NCI-H2196 treated with DMSO at 0.1 percent for 48 hours (cell line): ENCODE data around the gene ARHGDIG.

Experiments
- DNase-seq: peaks from one replicate; lab custom pipeline; 2025; ENCODE audit not compliant: unreplicated experiment; lab: John Stamatoyannopoulos, UW

Gene ARHGDIG

GRCh38 chr16:279531-279930 is 860 bp upstream of the ARHGDIG start:
- no peak for DNase-seq

DNA sequence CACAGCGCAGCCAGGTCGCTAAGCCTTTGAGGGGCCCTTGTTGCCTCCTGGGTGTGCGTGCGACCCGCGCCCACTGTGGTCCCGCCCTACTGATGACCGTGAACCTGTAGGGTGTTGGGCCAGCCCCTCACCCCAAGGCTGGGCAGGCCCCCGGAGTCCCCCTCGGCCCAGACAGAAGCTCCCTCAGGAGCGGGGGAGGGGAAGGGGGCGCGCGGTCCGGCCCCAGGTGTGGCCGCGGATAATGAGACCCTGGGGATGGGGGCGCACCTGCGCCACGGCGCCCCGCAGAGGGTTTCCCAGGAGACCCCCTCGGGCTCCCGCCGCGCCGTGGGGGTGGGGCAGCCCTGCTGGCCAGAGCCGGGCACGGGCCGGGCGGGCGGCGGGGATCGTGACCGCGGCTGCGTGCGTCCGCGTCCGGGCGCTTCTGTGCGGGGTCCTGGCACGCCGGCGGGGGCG is 358 bp upstream of the ARHGDIG start:
- no peak for DNase-seq

DNA sequence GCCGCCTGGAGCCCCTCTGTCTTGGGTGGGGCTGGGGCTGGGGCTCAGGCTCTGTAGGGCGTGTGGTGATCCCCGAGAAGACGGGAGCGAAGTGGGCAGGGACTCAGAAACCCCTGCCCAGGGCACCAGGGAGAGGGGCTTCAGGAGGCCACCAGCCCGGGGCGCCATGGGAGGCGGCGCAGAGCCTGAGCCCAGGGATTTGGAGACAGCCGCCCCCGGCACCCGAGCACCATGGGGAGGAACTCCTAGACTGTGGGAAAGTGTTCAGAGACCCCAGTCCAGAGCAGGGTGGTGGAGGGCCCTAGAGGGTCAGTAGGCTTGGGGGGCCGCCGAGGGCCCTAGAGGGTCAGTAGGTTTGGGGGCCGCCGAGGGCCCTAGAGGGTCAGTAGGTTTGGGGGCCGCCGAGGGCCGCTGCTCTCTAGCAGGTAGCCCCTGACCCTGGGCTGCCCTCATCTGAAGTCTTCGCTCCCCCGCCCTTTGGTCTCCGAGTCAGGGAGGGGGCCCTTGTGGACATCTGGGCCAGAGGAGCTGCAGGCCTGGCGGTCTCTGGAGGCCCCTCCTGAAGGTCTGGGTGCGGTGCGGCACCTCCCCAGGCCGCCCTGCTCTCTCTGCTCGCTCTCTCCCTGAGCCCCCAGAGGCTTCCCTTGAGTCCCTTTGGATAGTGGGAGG is 734 bp downstream of the ARHGDIG start:
- no peak for DNase-seq

- DNase-seq: no peak
Observed at GRCh38 chr16:281660-282255, 1.4 kb downstream of the ARHGDIG start.

- no peak for DNase-seq
Observed at GRCh38 chr16:282491-282890, 2.1 kb downstream of the ARHGDIG start.

DNA sequence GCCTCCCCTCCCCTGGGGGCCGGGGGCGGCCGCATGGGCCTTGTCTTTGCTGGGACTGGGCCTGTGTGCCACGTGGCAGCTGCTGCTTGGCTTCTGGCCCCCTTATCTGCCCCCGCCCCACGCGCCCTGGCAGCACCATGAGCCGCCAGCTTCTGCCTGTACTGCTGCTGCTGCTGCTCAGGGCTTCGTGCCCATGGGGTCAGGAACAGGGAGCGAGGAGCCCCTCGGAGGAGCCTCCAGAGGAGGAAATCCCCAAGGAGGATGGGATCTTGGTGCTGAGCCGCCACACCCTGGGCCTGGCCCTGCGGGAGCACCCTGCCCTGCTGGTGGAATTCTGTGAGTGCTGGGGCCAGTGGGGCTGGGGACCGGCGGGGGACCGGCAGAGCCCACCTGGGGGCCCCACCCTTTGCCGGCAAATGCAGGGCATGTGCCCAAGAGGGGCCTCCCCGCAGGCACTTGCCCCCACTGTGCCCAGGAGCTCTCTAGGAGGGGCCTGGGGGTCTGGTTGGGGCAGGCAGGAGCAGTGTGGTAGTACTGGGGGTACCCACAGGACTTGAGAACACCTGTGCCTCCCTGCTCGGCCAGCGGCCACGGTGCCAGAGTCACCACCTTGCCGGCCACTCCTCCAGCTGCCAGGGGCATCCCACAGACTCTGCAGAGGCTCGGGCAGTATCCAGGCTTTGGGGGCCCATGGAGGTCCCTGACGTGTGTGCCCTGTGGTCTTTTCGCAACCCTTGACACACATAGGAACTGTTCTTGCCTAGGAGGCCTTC is 2.8 kb downstream of the ARHGDIG start, which contains the start of gene PDIA2:
TSS of gene PDIA2 (plus strand) at position 132 of the 773 bp plus-strand sequence. CDS start at position 138, 6 bp downstream.
- no peak for DNase-seq

- no peak for DNase-seq
Observed at GRCh38 chr16:284204-285120, 4.1 kb downstream of the ARHGDIG start.

DNA sequence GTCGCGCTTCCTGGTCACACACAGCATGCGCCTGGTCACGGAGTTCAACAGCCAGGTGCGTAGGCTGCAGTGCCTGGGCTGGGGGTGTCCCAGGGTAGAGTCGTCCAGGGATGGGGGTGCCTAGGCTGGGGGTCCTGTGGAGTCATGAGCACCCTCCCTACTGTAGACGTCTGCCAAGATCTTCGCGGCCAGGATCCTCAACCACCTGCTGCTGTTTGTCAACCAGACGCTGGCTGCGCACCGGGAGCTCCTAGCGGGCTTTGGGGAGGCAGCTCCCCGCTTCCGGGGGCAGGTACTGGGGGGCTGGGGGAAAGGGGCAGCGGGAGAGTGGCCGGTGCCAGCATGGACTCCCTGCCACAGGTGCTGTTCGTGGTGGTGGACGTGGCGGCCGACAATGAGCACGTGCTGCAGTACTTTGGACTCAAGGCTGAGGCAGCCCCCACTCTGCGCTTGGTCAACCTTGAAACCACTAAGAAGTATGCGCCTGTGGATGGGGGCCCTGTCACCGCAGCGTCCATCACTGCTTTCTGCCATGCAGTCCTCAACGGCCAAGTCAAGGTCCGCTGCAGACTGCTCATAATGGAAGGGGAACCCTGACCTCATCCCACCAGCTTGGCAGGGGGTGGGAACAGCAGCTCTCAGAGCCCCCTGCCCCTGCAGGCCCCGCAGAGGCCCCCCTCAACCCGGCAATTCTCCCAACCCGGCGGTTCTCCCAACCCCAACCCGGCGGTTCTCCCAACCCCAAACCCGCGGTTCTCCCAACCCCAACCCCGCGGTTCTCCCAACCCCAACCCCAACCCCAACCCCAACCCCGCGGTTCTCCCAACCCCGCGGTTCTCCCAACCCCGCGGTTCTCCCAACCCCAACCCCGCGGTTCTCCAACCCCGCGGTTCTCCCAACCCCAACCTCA is 5.0 kb downstream of the ARHGDIG start:
- DNase-seq: no peak

- no peak for DNase-seq
Observed at GRCh38 chr16:286491-287297, 6.3 kb downstream of the ARHGDIG start.

DNA sequence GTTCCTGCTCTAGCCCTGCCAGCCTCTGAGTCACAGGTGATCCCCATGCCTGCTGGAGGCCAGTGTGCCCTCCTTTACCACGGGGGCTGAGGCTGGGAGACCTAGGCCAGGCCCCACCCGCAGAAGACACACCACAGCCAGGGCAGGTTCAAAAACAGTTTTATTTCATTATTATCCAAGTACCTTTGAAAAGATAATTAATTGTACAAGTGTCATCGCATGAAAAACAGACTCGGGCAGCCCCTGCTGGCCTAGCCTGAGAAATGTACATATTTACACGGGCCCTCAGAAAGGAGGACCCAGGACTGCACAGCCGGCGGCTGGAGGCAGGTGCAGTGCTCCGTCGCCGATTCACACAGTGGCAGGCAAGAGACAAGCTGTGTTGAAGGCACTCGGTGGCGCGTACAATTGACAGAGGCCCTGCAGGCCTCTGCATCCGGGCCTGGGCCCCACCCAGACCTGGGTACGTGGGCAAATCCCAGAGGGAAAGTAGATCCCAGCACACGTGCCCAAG is 7.0 kb downstream of the ARHGDIG start:
- peak; percentile 81 for DNase-seq

DNA sequence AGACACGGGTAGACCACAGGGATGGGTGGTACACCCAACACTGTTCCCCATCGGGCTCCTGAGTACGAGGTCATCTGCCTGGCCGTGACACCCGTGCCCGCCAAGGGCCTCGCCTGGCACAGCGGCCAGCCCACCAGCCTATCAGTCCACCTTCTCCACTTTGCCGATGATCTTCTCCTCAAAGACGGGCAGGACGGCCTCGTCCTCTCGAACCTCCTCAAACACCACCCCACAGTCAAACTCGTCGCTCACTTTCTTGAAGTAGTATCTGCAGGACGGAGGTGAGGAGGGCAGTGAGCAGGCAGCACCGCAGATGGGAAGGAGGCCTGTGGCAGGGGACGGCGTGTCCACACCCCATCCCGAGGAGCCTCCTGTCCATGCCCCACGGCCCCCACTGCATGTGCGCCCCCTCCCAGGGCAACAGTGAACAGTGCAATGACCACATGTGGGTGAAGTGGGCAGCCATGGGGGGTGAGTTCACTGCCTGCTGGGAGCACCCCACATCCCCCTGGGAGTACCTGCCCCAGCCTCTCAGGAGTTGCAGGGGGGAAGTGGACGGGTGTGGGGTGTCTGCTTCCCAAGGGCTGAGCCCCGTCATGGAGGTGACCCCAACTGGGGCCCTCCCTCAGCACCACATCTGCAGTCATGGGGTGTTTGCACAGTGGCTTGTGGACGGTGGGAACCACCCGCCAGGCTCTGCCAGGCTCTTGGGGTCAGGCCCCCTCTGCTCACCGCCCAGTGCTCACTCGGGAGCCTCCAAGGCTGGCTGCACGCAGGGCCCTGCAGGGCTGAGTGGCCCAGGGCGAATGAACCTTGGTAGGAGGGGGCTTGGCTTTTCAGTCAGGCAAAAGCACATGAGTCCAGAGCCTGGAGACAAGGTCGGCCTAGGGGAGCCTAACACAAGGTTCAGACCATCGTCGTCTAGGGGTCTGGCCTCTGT is 7.9 kb downstream of the ARHGDIG start:
- no peak for DNase-seq

GRCh38 chr16:289395-289997 is 9.1 kb downstream of the ARHGDIG start:
- DNase-seq: no peak

- no peak for DNase-seq
Observed at GRCh38 chr16:290015-290680, 9.8 kb downstream of the ARHGDIG start.

DNA sequence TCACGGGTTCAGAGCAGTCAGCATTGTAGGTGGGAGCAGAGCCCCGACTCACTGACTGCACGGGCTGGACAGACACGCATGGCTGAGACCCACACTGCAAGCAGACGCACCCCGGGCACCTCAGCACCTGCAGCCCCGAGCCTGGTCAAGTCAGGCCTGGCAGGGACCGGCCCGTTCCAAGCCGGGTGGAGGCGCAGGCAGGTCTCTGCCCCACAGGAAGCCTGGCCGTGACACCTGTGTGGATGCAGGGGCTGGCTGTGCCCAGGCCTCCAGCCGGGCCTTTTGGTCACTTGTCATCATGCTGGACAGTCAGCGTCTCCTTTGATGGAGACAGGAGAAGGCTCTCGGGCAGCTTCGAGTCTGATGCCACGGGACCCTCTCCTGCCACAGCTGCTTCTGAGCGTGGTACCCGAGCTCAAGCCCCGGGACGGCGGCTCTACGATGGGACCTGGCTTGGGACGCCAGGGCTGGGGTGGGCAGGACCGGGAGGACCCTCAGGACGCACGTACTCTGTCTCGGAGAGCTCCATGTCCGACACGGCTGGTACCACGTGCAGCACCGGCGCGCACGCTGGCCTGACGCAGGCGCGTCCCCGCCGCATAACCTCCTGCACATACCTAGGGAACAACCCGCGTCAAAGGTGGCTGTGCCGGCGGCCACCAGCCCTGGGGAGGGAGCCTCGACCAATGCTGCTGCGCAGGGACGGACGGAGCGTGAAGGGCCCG is 10.5 kb downstream of the ARHGDIG start:
- DNase-seq: no peak

DNA sequence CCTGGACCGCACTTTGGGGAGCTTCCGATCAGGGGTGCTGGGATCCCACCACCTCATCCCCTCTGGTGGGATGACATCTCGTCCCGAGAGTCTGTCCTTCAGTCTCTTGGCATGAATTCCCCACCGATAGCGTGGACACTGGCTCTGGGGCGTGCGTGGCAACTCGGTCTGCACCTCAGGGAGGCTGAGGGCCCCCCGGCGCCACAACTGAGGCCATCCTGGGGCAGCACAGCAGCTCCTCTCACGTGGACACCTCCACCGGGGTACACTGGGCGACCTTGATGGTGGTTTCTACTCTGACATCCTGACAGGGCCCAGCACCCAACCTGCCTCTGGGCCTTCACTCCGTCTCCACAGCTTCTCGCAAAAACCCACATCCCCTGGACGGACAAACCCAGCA is 11.1 kb downstream of the ARHGDIG start:
- DNase-seq: no peak
